CD14-positive monocyte (primary cell): ENCODE results near the gene NOC2L. TPM values are rescaled to one million over a fixed set of nuclear protein-coding genes. Genes with fewer than 3 reads are reported as not detected.

Experiments used
- DNase-seq, 3 donors: peaks; one replicate each; pipeline ENCODE4 v3.0.0-alpha.2; 2011 to 2022
- H2AFZ ChIP-seq: 2 replicates; pipeline ENCODE4 v1.6.0; 2012; ENCODE audit warnings: mild to moderate bottlenecking, low read depth, low read length, inconsistent platforms; ENCODE audit not compliant: insufficient read depth, poor library complexity, severe bottlenecking
- H3K27ac ChIP-seq, 2 donors: 1 replicate in 1 of 2; 2 replicates in 1 of 2; pipeline ENCODE4 v1.5.1; 2012 to 2013; ENCODE audit warnings: low read length in 2 of 2, control low read depth in 1 of 2, inconsistent platforms in 1 of 2, low read depth in 1 of 2, mild to moderate bottlenecking in 1 of 2
- H3K27me3 ChIP-seq, 2 donors: one replicate each; pipeline versions ENCODE4 v1.6.0 to v1.6.1; 2011 to 2013; ENCODE audit warnings: low read length in 2 of 2; ENCODE audit not compliant: control insufficient read depth in 2 of 2, insufficient read depth in 2 of 2
- H3K36me3 ChIP-seq, 2 donors: replicated peaks in 1 of 2; 1 replicate in 1 of 2; 2 replicates in 1 of 2; pipeline versions ENCODE4 v1.5.1 to v1.6.1; 2012 to 2013; ENCODE audit warnings: low read length in 2 of 2, control low read depth in 1 of 2, inconsistent platforms in 1 of 2, mild to moderate bottlenecking in 1 of 2; ENCODE audit not compliant: insufficient read depth in 2 of 2, control insufficient read depth in 1 of 2
- H3K4me1 ChIP-seq, 2 donors: 1 replicate in 1 of 2; 2 replicates in 1 of 2; pipeline versions ENCODE4 v1.5.1 to v1.6.1; 2012 to 2013; ENCODE audit warnings: low read length in 2 of 2, control low read depth in 1 of 2, inconsistent platforms in 1 of 2, mild to moderate bottlenecking in 1 of 2, moderate library complexity in 1 of 2; ENCODE audit not compliant: insufficient read depth in 2 of 2, control insufficient read depth in 1 of 2
- H3K4me2 ChIP-seq: replicated peaks from 2 replicates; pipeline ENCODE3; 2012; ENCODE audit warnings: low read length, moderate library complexity, mild to moderate bottlenecking; ENCODE audit not compliant: poor library complexity, severe bottlenecking; ENCODE audit errors: extremely low read depth
- H3K4me3 ChIP-seq, 3 experiments: fragments of 200-600 bp in 1 of 3; sonication (generic) in 1 of 3; replicated peaks in 1 of 3; 1 replicate in 2 of 3; 2 replicates in 1 of 3; pipeline ENCODE4 v1.5.1; 2011 to 2013; ENCODE audit warnings: low read length in 3 of 3, mild to moderate bottlenecking in 3 of 3, control low read depth in 2 of 3, low read depth in 2 of 3, inconsistent platforms in 1 of 3, moderate library complexity in 1 of 3
- H3K79me2 ChIP-seq: 2 replicates; pipeline ENCODE4 v1.6.0; 2012; ENCODE audit warnings: mild to moderate bottlenecking, control low read depth, inconsistent platforms, low read length, moderate library complexity; ENCODE audit not compliant: insufficient read depth
- H3K9ac ChIP-seq: 2 replicates; pipeline ENCODE4 v1.6.0; 2017; ENCODE audit warnings: low read length, mild to moderate bottlenecking; ENCODE audit not compliant: insufficient read depth, poor library complexity, severe bottlenecking
- H3K9me3 ChIP-seq, 2 donors: replicated peaks in 1 of 2; 1 replicate in 1 of 2; 2 replicates in 1 of 2; pipeline versions ENCODE4 v1.5.1 to v1.6.1; 2012 to 2013; ENCODE audit warnings: low read length in 2 of 2, control low read depth in 1 of 2; ENCODE audit not compliant: control insufficient read depth in 1 of 2, insufficient read depth in 1 of 2
- H4K20me1 ChIP-seq: 2 replicates; pipeline ENCODE4 v1.6.0; 2012; ENCODE audit warnings: mild to moderate bottlenecking, low read length, control low read depth, moderate library complexity; ENCODE audit not compliant: insufficient read depth
- H3K27ac Mint-ChIP-seq, 7 donors: one replicate each; pipeline ENCODE4 v1.8.0; 2020; ENCODE audit warnings: mild to moderate bottlenecking in 7 of 7, mixed read lengths in 7 of 7, moderate library complexity in 6 of 7, inconsistent platforms in 2 of 7
- H3K27me3 Mint-ChIP-seq, 3 donors: one replicate each; pipeline ENCODE4 v1.8.0; 2021 to 2022; ENCODE audit warnings: low read depth in 3 of 3, mild to moderate bottlenecking in 3 of 3, mixed read lengths in 3 of 3, moderate library complexity in 3 of 3, inconsistent platforms in 1 of 3
- H3K36me3 Mint-ChIP-seq, 2 donors: one replicate each; pipeline ENCODE4 v1.8.0; 2020; ENCODE audit warnings: mixed read lengths in 2 of 2, inconsistent platforms in 1 of 2, mild to moderate bottlenecking in 1 of 2
- H3K4me1 Mint-ChIP-seq: one replicate; pipeline ENCODE4 v1.8.0; 2020; ENCODE audit warnings: mild to moderate bottlenecking, mixed read lengths
- H3K4me3 Mint-ChIP-seq, 2 donors: one replicate each; pipeline ENCODE4 v1.8.0; 2020; ENCODE audit warnings: mild to moderate bottlenecking in 2 of 2, mixed read lengths in 2 of 2, moderate library complexity in 1 of 2
- H3K9me3 Mint-ChIP-seq, 7 donors: one replicate each; pipeline ENCODE4 v1.8.0; 2020 to 2022; ENCODE audit warnings: mixed read lengths in 7 of 7, mild to moderate bottlenecking in 6 of 7, moderate library complexity in 6 of 7, inconsistent platforms in 2 of 7
- CTCF ChIP-seq: fragments of 200-600 bp; IDR thresholded peaks from one replicate; pipeline ENCODE4 v1.8.0; 2022; ENCODE audit warnings: antibody characterized with exemption, mild to moderate bottlenecking
- whole genome bisulfite sequencing: methylation state at CpG from one replicate; pipeline ENCODE4 v1.1.5; 2013; ENCODE audit warnings: missing lambda C conversion rate; ENCODE audit not compliant: insufficient coverage; 5-methylcytosine and 5-hydroxymethylcytosine counted together
- intact Hi-C, 2 donors: fragments of 100-400 bp; cut with micrococcal nuclease; formaldehyde crosslinking; loops; one replicate each; pipeline versions ENCODE4 v1.15.0 to v1.15.1; 2023
- polyA plus RNA-seq, 3 donors: library from polyadenylated mRNA; depleted of rRNA in 1 of 3; unstranded in 2 of 3; stranded (reverse) in 1 of 3; fragments of 300-500 nt in 2 of 3; fragments of >200 nt in 1 of 3; fragmentation: Illumina TruSeq in 2 of 3; gene quantifications; 1 replicate in 2 of 3; 2 replicates in 1 of 3; pipeline ENCODE4 v1.2.3, GENCODE V29; 2012 to 2021

NOC2L gene
- polyA plus RNA-seq, 3 donors, result 34.5 to 47.9 (median 35.8) TPM

- H3K4me1 ChIP-seq, result peaks cover 5 to 11% of the 10 kb centered on the region in 2 donors
Measured at GRCh38 chr1:916173-917075, 42.6 kb downstream of the NOC2L start.

More at GRCh38 chr1:916173-917075, 42.6 kb downstream of the NOC2L start:
- no peak overlapping the region for H3K27ac ChIP-seq
- peaks cover 0 to 3% of the 10 kb centered on the region in 2 donors for H3K9me3 ChIP-seq
- no peak overlapping the region for H2AFZ ChIP-seq
- H3K79me2 ChIP-seq, result no peaks in the 10 kb centered on the region
- no peaks in the 10 kb centered on the region for H4K20me1 ChIP-seq
- intact Hi-C loops, result no loop called here
- WGBS, result 27% methylated on average over 29 of the region's 31 CpGs
- Mint-ChIP-seq H3K36me3 (peaks cover 0 to 2% of the 10 kb centered on the region in 2 donors), H3K9me3 (peaks cover 0 to 3% (median 2%) of the 10 kb centered on the region in 7 donors), H3K27me3 (peaks cover 35 to 71% (median 36%) of the 10 kb centered on the region in 3 donors), H3K4me1 (peaks cover 17% of the 10 kb centered on the region), H3K27ac (no peak overlapping the region), H3K4me3 (no peak overlapping the region)
- H3K36me3 ChIP-seq, result no peaks in the 10 kb centered on the region
- no peak overlapping the region for H3K9ac ChIP-seq
- H3K4me2 ChIP-seq, result no peak overlapping the region
- no peak overlapping the region for H3K4me3 ChIP-seq
- TF ChIP-seq CTCF, result no peak
- peaks cover 0 to 23% of the 10 kb centered on the region in 2 donors for H3K27me3 ChIP-seq
- DNase-seq, result no peak
